ENCODE measurements around the gene RRP1B.

The RRP1B gene

GRCh38 chr21:43659136-43660000, at the start of gene RRP1B, which contains the start of gene HSF2BP:
RRP1B (plus strand) TSS chr21:43659560; CDS start chr21:43659665, 105 bp downstream.
HSF2BP (minus strand) TSS chr21:43659488; CDS start chr21:43658096, 1,392 bp downstream.
- TF ChIP-seq GATA3 (IDR thresholded peaks at IDR 0.05; ENCODE audit: low read depth, low read length) (no peak), GATA2 (IDR thresholded peaks at IDR 0.05; ENCODE audit: low read depth, low read length) (no peak)

- no peak for TF ChIP-seq GATA2 (IDR thresholded peaks at IDR 0.05; ENCODE audit: low read depth, low read length)
- no peak for TF ChIP-seq GATA3 (IDR thresholded peaks at IDR 0.05; ENCODE audit: low read depth, low read length)
Measured at GRCh38 chr21:43611598-43612369, 47.6 kb upstream of the RRP1B start.

GRCh38 chr21:43613755-43614638, 45.4 kb upstream of the RRP1B start:
- TF ChIP-seq GATA2 (IDR thresholded peaks at IDR 0.05; ENCODE audit: low read depth, low read length) = no peak
- no peak for TF ChIP-seq GATA3 (IDR thresholded peaks at IDR 0.05; ENCODE audit: low read depth, low read length)

GRCh38 chr21:43614839-43615238, 44.5 kb upstream of the RRP1B start:
- TF ChIP-seq GATA2 (IDR thresholded peaks at IDR 0.05; ENCODE audit: low read depth, low read length) (no peak), GATA3 (IDR thresholded peaks at IDR 0.05; ENCODE audit: low read depth, low read length) (no peak)

GRCh38 chr21:43618940-43619339, 40.4 kb upstream of the RRP1B start:
- TF ChIP-seq GATA3 (IDR thresholded peaks at IDR 0.05; ENCODE audit: low read depth, low read length) (no peak), GATA2 (IDR thresholded peaks at IDR 0.05; ENCODE audit: low read depth, low read length) (no peak)

GRCh38 chr21:43619344-43619743, 40.0 kb upstream of the RRP1B start:
- TF ChIP-seq GATA2 (IDR thresholded peaks at IDR 0.05; ENCODE audit: low read depth, low read length) (no peak), GATA3 (IDR thresholded peaks at IDR 0.05; ENCODE audit: low read depth, low read length) (no peak)

- TF ChIP-seq GATA2 (IDR thresholded peaks at IDR 0.05; ENCODE audit: low read depth, low read length) (no peak), GATA3 (IDR thresholded peaks at IDR 0.05; ENCODE audit: low read depth, low read length) (no peak)
Measured at GRCh38 chr21:43619856-43620255, 39.5 kb upstream of the RRP1B start.

GRCh38 chr21:43622796-43623195, 36.6 kb upstream of the RRP1B start:
- TF ChIP-seq GATA3 (IDR thresholded peaks at IDR 0.05; ENCODE audit: low read depth, low read length) (no peak), GATA2 (IDR thresholded peaks at IDR 0.05; ENCODE audit: low read depth, low read length) (no peak)

GRCh38 chr21:43623588-43623987, 35.8 kb upstream of the RRP1B start:
- no peak for TF ChIP-seq GATA3 (IDR thresholded peaks at IDR 0.05; ENCODE audit: low read depth, low read length)
- TF ChIP-seq GATA2 (IDR thresholded peaks at IDR 0.05; ENCODE audit: low read depth, low read length) = no peak

GRCh38 chr21:43624339-43624738, 35.0 kb upstream of the RRP1B start:
- no peak for TF ChIP-seq GATA3 (IDR thresholded peaks at IDR 0.05; ENCODE audit: low read depth, low read length)

- TF ChIP-seq GATA2 (IDR thresholded peaks at IDR 0.05; ENCODE audit: low read depth, low read length) (no peak), GATA3 (IDR thresholded peaks at IDR 0.05; ENCODE audit: low read depth, low read length) (no peak)
Measured at GRCh38 chr21:43626390-43626789, 33.0 kb upstream of the RRP1B start.

- TF ChIP-seq GATA2 (IDR thresholded peaks at IDR 0.05; ENCODE audit: low read depth, low read length) = no peak
- TF ChIP-seq GATA3 (IDR thresholded peaks at IDR 0.05; ENCODE audit: low read depth, low read length) = no peak
Measured at GRCh38 chr21:43627527-43627926, 31.8 kb upstream of the RRP1B start.

- TF ChIP-seq GATA3 (IDR thresholded peaks at IDR 0.05; ENCODE audit: low read depth, low read length) (no peak), GATA2 (IDR thresholded peaks at IDR 0.05; ENCODE audit: low read depth, low read length) (no peak)
Measured at GRCh38 chr21:43631411-43632107, 27.8 kb upstream of the RRP1B start.
